HG02973 (cell line): Measurements from ENCODE around the gene NPPB.
A peak's percentile ranks its signal among the peaks of the same experiment; 100 is the strongest.
"Not testable (repeated sequence)": the region's sequence is repeated elsewhere in the genome, so short reads cannot be mapped to it uniquely, and the experiment has no call there.

Experiments used
- ATAC-seq: cut with Tn5 transposase; IDR thresholded peaks from one replicate; pipeline ENCODE4 v1.9.1; 2021; ENCODE audit warnings: moderate library complexity; ENCODE audit not compliant: unreplicated experiment

NPPB gene

DNA sequence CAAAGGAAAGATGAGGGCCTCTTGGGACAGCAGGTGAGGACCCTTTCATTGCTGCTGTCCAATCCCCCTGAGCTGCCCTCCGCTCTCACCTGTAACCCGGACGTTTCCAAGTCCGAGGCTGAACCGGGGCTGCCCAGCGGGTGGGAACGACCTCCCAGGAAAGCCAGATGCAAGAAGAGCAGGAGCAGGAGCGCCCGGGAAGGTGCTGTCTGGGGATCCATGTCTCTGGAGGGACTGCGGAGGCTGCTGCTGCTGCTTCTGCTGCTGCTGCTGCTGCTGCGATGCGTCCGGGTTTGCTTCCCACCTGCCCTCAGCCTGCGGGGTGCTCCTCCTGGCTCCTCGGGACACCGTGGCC, at the start of gene NPPB:
Gene NPPB (minus strand): TSS at position 333 of the 355 bp plus-strand sequence. CDS start 112 bp downstream, at position 221.
- ATAC-seq = no peak

GRCh38 chr1:11908095-11908675, 49.4 kb upstream of the NPPB start:
- ATAC-seq = peak; percentile 47

- ATAC-seq = peak; percentile 41
Observed at GRCh38 chr1:11907275-11908094, 48.7 kb upstream of the NPPB start.

DNA sequence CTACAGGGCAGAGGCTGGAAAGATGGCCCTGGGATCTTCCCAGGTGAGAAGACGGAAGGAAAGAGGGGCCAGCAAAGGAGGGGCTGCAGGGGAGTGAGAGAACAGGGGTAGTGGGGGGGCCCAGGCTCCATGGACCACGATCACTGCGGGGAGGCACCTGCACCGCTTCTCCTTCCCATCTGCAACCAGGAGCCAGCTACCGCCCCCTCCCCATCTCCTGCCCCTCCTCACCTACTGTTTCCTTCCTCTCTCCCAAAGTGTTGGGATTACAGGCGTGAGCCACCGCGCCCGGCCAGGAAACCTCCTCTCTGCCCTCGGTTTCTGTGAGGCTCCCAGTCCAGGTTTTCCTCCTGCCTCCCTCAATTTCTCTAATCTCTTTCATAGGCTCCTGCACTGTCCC, 48.1 kb upstream of the NPPB start:
- no peak for ATAC-seq

GRCh38 chr1:11904978-11905377, 46.2 kb upstream of the NPPB start:
- ATAC-seq = no peak

- ATAC-seq = not testable (repeated sequence)
Observed at GRCh38 chr1:11904156-11904555, 45.4 kb upstream of the NPPB start.

GRCh38 chr1:11903210-11903609, 44.5 kb upstream of the NPPB start:
- no peak for ATAC-seq

DNA sequence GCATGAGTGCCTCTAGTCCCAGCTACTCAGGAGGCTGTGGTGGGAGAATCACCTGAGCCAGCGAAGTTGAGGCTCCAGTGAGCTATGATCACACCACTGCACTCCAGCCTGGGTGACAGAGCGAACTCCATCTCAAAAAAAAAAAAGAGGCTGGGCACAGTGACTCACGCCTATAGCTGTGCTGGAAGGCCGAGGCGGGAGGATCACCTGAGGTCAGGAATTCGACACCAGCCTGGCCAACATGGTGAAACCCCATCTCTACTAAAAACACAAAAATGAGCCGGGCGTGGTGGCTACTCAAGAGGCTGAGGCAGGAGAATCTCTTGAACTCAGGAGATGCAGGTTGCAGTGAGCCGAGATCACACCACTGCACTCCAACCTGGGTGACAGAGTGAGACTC, 42.7 kb upstream of the NPPB start:
- ATAC-seq = not testable (repeated sequence)

GRCh38 chr1:11898831-11899467, 40.2 kb upstream of the NPPB start:
- no peak for ATAC-seq

- ATAC-seq = no peak
Observed at GRCh38 chr1:11898086-11898785, 39.5 kb upstream of the NPPB start.

DNA sequence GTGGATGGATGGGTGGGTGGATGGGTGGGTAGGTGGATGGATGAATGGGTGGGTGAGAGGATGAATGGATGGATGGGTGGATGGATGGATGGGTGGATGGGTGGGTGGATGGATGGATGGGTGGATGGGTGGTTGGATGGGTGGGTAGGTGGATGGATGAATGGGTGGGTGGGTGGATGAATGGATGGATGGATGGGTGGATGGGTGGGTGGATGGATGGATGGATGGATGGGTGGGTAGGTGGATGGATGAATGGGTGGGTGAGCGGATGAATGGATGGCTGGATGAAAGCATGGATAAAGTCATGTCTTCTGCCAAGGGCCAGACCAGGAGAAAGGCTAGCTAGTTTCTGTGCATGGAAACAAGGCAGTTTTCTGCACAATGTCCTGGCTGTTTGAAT, 35.8 kb upstream of the NPPB start:
- ATAC-seq = not testable (repeated sequence)

DNA sequence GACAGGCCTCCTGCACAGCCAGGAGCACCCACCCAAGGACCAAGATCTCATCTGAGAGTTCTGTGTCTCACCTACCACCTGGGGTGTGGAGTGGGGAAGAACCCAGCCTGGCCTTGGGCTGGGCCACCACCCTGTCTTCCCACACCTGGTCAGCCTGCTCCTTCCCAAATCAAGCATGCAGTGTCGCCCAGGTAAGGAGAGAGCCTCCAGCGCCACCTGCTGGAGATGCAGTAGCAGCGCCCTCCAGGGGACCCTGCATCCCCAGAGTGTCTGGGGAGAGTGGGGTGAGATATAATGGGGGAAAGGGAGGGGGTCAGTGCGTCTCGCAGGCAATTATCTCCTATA, 35.1 kb upstream of the NPPB start:
- ATAC-seq = no peak

DNA sequence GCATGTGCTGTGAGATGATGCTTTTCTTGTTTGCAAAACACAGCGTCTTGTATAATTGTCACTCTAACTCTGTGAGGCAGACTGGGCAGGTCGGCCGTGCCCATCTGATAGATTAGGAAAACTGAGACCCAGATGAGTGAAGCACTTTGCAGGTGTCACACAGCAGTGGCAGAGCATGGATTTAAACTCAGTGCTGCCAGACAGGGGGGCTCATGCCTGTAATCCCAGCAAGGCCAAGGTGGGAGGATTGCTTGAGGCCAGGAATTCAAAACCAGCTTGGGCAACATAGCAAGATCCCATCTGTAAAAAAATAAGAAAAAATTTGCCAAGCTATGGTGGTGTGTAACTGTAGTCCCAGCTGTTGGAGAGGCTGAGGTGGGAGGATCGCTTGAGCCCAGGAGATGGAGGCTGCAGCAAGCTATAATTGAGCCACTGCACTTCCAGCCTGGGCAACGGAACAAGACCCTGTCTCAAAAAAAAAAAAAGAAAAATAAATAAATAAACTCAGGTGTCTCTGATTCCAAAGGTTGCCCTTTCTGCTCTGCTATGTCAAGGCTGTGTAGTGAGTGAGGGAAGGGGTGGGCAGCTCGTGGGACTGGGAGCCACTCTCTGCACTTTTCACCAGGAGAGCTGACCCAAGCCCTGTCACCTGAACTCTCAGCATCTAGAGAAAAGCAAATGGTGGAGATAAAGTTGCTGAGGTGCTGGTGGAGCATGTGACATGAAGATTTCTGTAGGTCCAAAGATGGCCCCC, 32.9 kb upstream of the NPPB start:
- ATAC-seq = no peak

DNA sequence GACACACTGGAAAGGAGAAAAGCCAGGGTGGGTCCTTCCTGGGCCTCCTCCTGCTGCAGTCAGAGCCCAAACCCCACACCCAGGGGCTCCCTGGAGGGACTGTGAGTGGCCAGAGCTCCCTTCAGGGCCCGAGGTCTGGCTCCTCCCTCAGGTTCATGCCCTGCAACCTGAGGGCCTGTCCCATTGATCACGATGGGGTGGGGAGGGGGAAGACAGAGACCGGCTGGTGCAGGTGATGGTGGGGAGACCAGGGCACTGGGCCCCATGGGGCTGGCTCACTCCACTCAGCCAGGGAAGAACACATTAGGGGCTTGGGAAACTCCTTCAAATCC, 30.1 kb upstream of the NPPB start:
- ATAC-seq = no peak

DNA sequence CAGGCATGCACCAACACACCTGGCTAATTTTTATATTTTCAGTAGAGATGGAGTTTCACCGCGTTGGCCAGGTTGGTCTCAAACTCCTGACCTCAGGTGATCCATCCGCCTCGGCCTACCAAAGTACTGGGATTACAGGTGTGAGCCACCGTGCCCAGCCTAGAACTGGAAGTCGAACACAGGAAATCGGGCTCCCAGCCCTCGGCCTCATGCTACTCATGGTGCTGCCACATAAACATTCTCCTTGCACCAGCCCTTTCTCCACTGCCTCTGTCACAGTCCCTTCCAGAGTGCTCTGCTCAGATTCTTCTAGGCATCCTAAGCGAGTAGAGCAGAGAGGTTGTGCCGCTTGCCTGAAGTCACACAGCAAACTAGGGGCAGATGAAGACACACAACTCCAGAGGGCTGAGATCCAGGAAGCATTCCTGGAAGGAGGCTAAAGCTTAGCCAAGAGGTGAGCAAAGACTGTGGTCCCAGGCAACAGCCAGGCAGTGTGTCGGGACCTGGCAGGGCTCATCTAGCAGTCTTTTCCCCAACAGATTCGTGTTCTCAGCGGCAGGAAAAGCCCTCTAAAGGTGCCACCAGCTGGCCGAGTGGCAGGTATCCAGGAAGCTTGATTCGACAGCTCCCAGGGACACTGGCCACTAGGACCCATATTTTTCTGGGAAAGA, 29.6 kb upstream of the NPPB start:
- no peak for ATAC-seq

- ATAC-seq = no peak
Observed at GRCh38 chr1:11887666-11888007, 28.9 kb upstream of the NPPB start.

GRCh38 chr1:11886986-11887665, 28.4 kb upstream of the NPPB start:
- no peak for ATAC-seq

- no peak for ATAC-seq
Observed at GRCh38 chr1:11885916-11886315, 27.2 kb upstream of the NPPB start.

GRCh38 chr1:11882814-11883538, 24.2 kb upstream of the NPPB start:
- ATAC-seq = no peak
